ENCODE measurements around the gene AGMO.

GRCh38 chr7:15430191-15430590 lies 131.6 kb downstream of the AGMO start:
- TF ChIP-seq CTCF (IDR thresholded peaks at IDR 0.05 in 2 of 3, conservative IDR thresholded peaks at IDR 0.05 in 1 of 3; ENCODE audit: control insufficient read depth in 2 of 3, extremely low read depth in 1 of 3, insufficient read depth in 1 of 3, low read depth in 3 of 3, low read length in 3 of 3) (no peak), MXI1 (IDR thresholded peaks at IDR 0.05; ENCODE audit: low read depth, low read length) (no peak), EP300 (IDR thresholded peaks at IDR 0.05; ENCODE audit: borderline replicate concordance in 1 of 2, control insufficient read depth in 1 of 2, low read depth in 2 of 2, low read length in 2 of 2) (no peak), ELK1 (IDR thresholded peaks at IDR 0.05; ENCODE audit: low read depth, low read length) (no peak)

Data from GM12878 (cell line).